Epithelial cell of proximal tubule (primary cell): ENCODE measurements around the gene ZPR1. TPM values are rescaled to one million over a fixed set of nuclear protein-coding genes. Genes with fewer than 3 reads are reported as not detected.
A peak's percentile ranks its signal among the peaks of the same experiment; 100 is the strongest.

Experiments used
- DNase-seq: peaks from one replicate; pipeline ENCODE4 v3.0.0-alpha.2; 2011; ENCODE audit warnings: low read depth
- H3K4me3 ChIP-seq: 2 replicates; pipeline ENCODE4 v1.5.1; 2011; ENCODE audit warnings: low read depth, mild to moderate bottlenecking, low read length
- total RNA-seq: library from RNA; depleted of rRNA; stranded (reverse); fragments of >200 nt; gene quantifications from 2 replicates; pipeline ENCODE4 v1.2.3, GENCODE V29; 2015
- TF ChIP-seq, protein P1 (sequence below): conservative IDR thresholded peaks from 2 replicates; pipeline ENCODE4 v1.5.1; 2012; ENCODE audit warnings: low read depth, mild to moderate bottlenecking, low read length

ZPR1 gene
- total RNA-seq, 1 donor from 2014 or later = 39.4 TPM

DNA sequence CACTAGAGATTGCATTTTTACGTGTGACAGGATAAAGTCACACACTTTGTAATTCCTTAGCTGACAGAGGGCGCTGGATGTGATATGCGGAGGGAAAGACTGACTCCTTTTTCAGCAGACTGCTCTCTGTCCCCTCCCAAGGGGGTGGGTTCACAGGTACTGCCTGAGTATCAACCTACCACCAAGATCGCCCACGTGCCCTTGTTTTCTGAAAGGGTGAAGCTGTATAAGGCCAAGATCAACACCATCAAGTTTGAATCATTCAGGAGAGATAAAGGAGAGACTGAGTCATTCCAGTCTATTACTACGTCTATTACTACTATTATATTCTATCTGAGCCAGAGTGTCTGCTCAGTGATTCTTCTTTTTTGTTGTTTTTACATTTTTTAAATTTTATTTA is 45.7 kb downstream of the ZPR1 start:
- TF ChIP-seq, protein P1, sequence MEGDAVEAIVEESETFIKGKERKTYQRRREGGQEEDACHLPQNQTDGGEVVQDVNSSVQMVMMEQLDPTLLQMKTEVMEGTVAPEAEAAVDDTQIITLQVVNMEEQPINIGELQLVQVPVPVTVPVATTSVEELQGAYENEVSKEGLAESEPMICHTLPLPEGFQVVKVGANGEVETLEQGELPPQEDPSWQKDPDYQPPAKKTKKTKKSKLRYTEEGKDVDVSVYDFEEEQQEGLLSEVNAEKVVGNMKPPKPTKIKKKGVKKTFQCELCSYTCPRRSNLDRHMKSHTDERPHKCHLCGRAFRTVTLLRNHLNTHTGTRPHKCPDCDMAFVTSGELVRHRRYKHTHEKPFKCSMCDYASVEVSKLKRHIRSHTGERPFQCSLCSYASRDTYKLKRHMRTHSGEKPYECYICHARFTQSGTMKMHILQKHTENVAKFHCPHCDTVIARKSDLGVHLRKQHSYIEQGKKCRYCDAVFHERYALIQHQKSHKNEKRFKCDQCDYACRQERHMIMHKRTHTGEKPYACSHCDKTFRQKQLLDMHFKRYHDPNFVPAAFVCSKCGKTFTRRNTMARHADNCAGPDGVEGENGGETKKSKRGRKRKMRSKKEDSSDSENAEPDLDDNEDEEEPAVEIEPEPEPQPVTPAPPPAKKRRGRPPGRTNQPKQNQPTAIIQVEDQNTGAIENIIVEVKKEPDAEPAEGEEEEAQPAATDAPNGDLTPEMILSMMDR = no peak
- H3K4me3 ChIP-seq = no peak overlapping the region
- no peak for DNase-seq

DNA sequence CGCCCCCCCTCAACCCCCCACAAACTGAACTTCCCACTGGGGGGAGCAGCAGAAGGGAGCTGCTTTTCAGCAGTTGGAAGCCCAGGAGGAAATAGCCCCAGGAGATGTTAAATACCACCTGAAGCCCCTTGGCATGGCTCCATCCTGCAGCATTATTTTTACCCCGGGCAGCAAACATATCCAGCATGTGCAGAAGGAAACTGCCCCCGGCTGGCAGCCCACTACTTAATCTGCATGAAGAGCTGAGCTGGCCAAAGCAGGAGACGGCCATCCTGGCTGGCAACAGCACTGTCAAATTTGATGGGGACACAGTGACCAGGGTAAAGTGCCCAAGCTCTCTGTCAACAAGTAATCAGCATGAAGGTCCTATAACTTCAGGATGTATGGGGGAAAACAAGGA is 47.1 kb downstream of the ZPR1 start:
- DNase-seq = no peak
- TF ChIP-seq, protein P1 = no peak
- H3K4me3 ChIP-seq = no peak overlapping the region

DNA sequence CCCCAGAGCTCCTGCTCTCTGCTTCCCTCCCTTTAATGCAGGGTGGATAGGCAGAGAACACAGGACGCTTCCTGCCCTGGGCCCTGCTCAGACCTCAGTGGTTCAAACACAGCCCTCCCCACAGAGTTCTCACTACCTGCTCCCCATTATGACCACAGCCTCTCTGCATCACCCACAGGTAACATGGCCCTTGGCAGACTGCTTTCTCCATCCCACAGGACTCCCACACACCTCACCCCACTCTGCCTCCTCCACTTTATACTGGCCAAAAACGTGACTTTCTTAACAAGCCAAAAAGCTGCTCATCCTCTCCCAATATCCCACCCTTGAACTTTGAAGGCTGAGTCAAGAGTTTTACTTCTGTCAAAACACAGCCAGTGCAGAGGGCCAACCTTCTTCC is 48.8 kb downstream of the ZPR1 start:
- TF ChIP-seq, protein P1 = no peak
- no peak overlapping the region for H3K4me3 ChIP-seq
- DNase-seq = no peak

DNA sequence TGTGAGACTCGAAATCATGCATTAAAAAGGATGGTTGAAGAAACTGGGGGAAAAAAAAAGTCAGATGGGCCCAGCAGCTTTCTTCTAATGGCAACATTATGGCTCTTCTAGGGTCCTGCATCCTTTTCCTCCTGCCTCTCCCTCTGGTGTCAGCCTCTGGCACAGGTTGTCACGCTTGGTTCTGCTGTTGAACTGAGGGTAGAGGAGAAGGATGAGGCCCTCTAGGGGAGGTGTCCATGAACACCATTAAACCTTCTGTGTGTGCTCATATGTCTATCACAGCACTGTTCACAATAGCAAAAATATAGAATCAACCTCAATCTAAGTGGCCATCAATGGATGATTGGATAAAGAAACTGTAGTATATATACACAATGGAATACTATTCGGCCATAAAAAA is 51.1 kb downstream of the ZPR1 start:
- TF ChIP-seq, protein P1 = peak; percentile 22
- no peak overlapping the region for H3K4me3 ChIP-seq
- no peak for DNase-seq

DNA sequence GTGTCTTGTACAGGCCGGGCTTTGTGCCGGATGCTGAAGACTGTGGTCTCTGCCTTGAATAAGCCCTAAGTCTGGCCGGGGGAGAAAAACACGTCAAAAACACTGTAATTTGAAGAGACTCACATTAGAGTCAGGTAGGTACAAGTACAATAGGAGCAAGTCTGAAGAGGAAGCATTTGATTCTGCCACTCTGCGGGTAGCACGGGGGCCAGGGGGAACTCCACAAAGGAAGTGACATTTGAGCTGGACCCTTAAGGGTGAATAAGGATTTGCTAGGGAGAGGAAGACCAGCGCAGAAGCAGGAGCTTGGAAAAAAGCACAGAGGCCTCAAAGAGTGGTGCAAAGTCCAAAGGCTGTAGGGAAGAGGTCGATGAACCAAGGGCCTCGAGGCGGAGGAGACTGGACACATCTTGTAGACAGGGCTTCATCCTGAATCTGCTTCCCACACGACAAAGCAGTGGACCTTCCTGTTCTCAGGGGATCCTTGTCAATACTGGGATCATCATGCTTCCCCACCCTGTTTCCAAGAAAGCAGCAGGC is 53.8 kb downstream of the ZPR1 start:
- no peak for DNase-seq
- H3K4me3 ChIP-seq = no peak overlapping the region
- TF ChIP-seq, protein P1 = no peak

DNA sequence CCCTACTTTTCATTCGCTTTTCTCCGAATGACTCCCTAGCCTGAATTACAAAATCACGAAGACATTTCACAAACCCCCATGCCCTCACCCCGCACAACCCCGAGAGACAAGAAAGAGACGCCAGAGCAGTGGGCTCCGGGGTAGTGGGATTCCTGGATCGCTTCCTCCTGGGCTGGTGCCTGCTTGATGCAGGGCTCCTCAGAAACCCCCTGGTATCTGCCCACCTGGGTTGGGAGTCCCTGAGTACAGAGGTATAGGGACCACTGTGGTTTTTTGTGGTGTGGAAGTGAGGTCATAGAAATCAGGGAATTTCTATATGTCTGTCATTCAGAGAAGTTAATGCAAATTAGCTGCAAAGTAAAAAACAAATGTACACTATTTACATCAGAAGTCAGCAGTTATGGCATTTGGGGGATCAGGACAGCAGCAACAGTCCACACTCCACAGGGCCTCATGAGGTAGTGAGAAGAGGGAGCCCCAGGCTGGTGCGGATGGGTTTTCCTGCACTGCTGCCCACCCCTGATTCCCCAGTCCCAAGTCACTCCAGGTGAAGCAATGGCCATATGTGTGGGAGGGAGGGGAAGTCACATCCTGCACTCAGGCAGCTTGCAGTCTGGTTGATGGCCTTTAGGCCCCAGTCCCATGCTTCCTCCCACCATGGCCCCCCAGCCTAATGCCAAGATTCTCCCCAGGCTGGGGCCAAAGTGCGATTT is 54.6 kb downstream of the ZPR1 start:
- no peak overlapping the region for H3K4me3 ChIP-seq
- TF ChIP-seq, protein P1 = no peak
- DNase-seq = no peak
